ENCODE data around the gene CLEC4C. TPM values are rescaled to one million over a fixed set of nuclear protein-coding genes. Genes with fewer than 3 reads are reported as not detected.

Gene CLEC4C
- total and polyA plus RNA-seq, 2 donors (not counting 1 experiment from before 2014, with no cell fraction given) = 0.39 to 1.4 TPM

- peaks cover 10% of the 10 kb centered on the region for H3K4me1 Mint-ChIP-seq
- Histone ChIP-seq H3K27me3 (replicated peaks in 1 of 4; ENCODE audit: control extremely low read depth in 1 of 4, control insufficient read depth in 3 of 4, insufficient read depth in 4 of 4, low read length in 3 of 4) (peaks cover 0 to 4% (median 2%) of the 10 kb centered on the region in 4 experiments), H4K20me1 (ENCODE audit: control insufficient read depth, insufficient read depth, low read length, poor library complexity, severe bottlenecking) (no peaks in the 10 kb centered on the region), H3K9me3 (ENCODE audit: control extremely low read depth in 1 of 3, control insufficient read depth in 2 of 3, insufficient read depth in 1 of 3, low read length in 2 of 3) (no peaks in the 10 kb centered on the region), H3K9ac (ENCODE audit: low read length) (no peak within 1 kb of the TSS), H3K27ac (ENCODE audit: low read length in 2 of 2) (no peak within 1 kb of the TSS), H3K4me2 (replicated peaks; ENCODE audit: low read depth, low read length, poor library complexity, severe bottlenecking) (no peak within 1 kb of the TSS), H3K4me1 (ENCODE audit: control insufficient read depth in 2 of 2, insufficient read depth in 2 of 2, low read length in 2 of 2) (peaks cover 5 to 10% of the 10 kb centered on the region in 2 donors), H2AFZ (ENCODE audit: insufficient read depth, low read depth, low read length, poor library complexity, severe bottlenecking) (no peak within 1 kb of the TSS), H3K4me3 (ENCODE audit: control extremely low read depth in 1 of 5, extremely low read depth in 1 of 5, insufficient read depth in 1 of 5, low read depth in 2 of 5, low read length in 4 of 5) (no peak within 1 kb of the TSS), H3K36me3 (replicated peaks in 1 of 2; ENCODE audit: control extremely low read depth in 1 of 2, control insufficient read depth in 1 of 2, extremely low read depth in 1 of 2, insufficient read depth in 2 of 2, low read length in 1 of 2) (no peaks in the 10 kb centered on the region), H3K79me2 (ENCODE audit: control insufficient read depth, insufficient read depth, low read length) (no peaks in the 10 kb centered on the region)
- no peaks in the 10 kb centered on the region for H3K9me3 Mint-ChIP-seq (ENCODE audit: insufficient read depth)
- CTCF ChIA-PET = no interaction called here
- no peak for ATAC-seq (ENCODE audit: low read depth)
- TF ChIP-seq EZH2 (IDR thresholded peaks at IDR 0.05; ENCODE audit: borderline replicate concordance, insufficient read depth, low read depth, low read length, poor library complexity, severe bottlenecking) (no peak), CTCF (IDR thresholded peaks at IDR 0.05) (no peak)
- no peak within 1 kb of the TSS for H3K4me3 Mint-ChIP-seq
- no peak within 1 kb of the TSS for H3K27ac Mint-ChIP-seq
- POLR2A ChIA-PET = no interaction called here
- DNase-seq = no peak
- WGBS (ENCODE audit: insufficient coverage) = 0% methylated on average over 2 of the region's 7 CpGs
- H3K27me3 Mint-ChIP-seq = peaks cover 20% of the 10 kb centered on the region
- intact Hi-C loops (cut with micrococcal nuclease) = no loop called here
These were observed 51.5 kb downstream of the CLEC4C start, which contains the start of gene GDF3 for GRCh38 chr12:7695566-7696197. GDF3 (minus strand) TSS chr12:7695775; CDS start chr12:7695728, 47 bp downstream.

- H3K4me2 ChIP-seq (replicated peaks; ENCODE audit: low read depth, low read length, poor library complexity, severe bottlenecking) = no peak overlapping the region
These were observed 52.0 kb downstream of the CLEC4C start for GRCh38 chr12:7695237-7695560.

More at GRCh38 chr12:7695237-7695560, 52.0 kb downstream of the CLEC4C start:
- H3K4me1 ChIP-seq (ENCODE audit: control insufficient read depth in 2 of 2, insufficient read depth in 2 of 2, low read length in 2 of 2) = peaks cover 5 to 10% of the 10 kb centered on the region in 2 donors
- POLR2A ChIA-PET = no interaction called here
- no peak overlapping the region for H2AFZ ChIP-seq (ENCODE audit: insufficient read depth, low read depth, low read length, poor library complexity, severe bottlenecking)
- intact Hi-C loops (cut with micrococcal nuclease) = no loop called here
- TF ChIP-seq EZH2 (IDR thresholded peaks at IDR 0.05; ENCODE audit: borderline replicate concordance, insufficient read depth, low read depth, low read length, poor library complexity, severe bottlenecking) = no peak
- H4K20me1 ChIP-seq (ENCODE audit: control insufficient read depth, insufficient read depth, low read length, poor library complexity, severe bottlenecking) = no peaks in the 10 kb centered on the region
- peaks cover 20% of the 10 kb centered on the region for H3K27me3 Mint-ChIP-seq
- no peaks in the 10 kb centered on the region for H3K9me3 Mint-ChIP-seq (ENCODE audit: insufficient read depth)
- CTCF ChIA-PET = no interaction called here
- H3K4me3 Mint-ChIP-seq = no peak overlapping the region
- ATAC-seq (ENCODE audit: low read depth) (no peak), DNase-seq (no peak)
- no peaks in the 10 kb centered on the region for H3K79me2 ChIP-seq (ENCODE audit: control insufficient read depth, insufficient read depth, low read length)
- 19% methylated on average over 9 of the region's 10 CpGs for WGBS (ENCODE audit: insufficient coverage)
- H3K36me3 ChIP-seq (replicated peaks in 1 of 2; ENCODE audit: control extremely low read depth in 1 of 2, control insufficient read depth in 1 of 2, extremely low read depth in 1 of 2, insufficient read depth in 2 of 2, low read length in 1 of 2) = no peaks in the 10 kb centered on the region
- peaks cover 10% of the 10 kb centered on the region for H3K4me1 Mint-ChIP-seq
- H3K27ac Mint-ChIP-seq = no peak overlapping the region
- H3K27me3 ChIP-seq (replicated peaks in 1 of 4; ENCODE audit: control extremely low read depth in 1 of 4, control insufficient read depth in 3 of 4, insufficient read depth in 4 of 4, low read length in 3 of 4) = peaks cover 0 to 4% (median 2%) of the 10 kb centered on the region in 4 experiments
- H3K4me3 ChIP-seq (ENCODE audit: control extremely low read depth in 1 of 5, extremely low read depth in 1 of 5, insufficient read depth in 1 of 5, low read depth in 2 of 5, low read length in 4 of 5) = no peak overlapping the region
- no peaks in the 10 kb centered on the region for H3K9me3 ChIP-seq (ENCODE audit: control extremely low read depth in 1 of 3, control insufficient read depth in 2 of 3, insufficient read depth in 1 of 3, low read length in 2 of 3)
- no peak overlapping the region for H3K9ac ChIP-seq (ENCODE audit: low read length)
- H3K27ac ChIP-seq (ENCODE audit: low read length in 2 of 2) = no peak overlapping the region

Measured in B cell (primary cell).